ENCODE results near the gene IGFBP2. TPM values are rescaled to one million over a fixed set of nuclear protein-coding genes. Genes with fewer than 3 reads are reported as not detected.

IGFBP2 gene
- polyA plus RNA-seq, 1 of the 3 experiments (the other 2 are of a cell fraction), result 695 TPM

DNA sequence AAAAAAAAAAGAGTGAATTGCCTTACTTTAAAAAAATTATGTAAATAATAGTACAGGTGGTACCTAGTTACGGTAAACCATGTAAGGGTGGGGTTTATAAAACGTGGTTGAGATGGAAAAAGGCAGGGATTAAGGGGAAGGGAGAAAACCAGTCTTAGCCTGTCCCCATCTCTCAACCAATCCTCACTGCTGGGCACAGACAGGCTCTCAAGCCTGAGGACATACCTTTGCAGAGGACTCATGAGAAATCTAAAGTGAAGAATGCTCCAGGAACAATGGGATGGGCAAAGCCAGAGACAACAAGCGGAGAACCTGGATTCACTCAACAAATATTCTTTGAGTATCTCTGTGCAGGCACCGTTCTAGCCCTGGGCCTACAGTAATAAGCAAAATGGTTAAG is 3.4 kb upstream of the IGFBP2 start:
- Histone ChIP-seq H2AFZ (ENCODE audit: low read depth) (no peak overlapping the region), H3K9me2 (no peaks in the 10 kb centered on the region), H3K9ac (no peak overlapping the region), H3K4me1 (ENCODE audit: control insufficient read depth in 1 of 2, insufficient read depth in 2 of 2, low read depth in 1 of 2, low read length in 1 of 2) (peaks cover 4 to 5% of the 10 kb centered on the region in 2 experiments; a peak in 2 of 4 replicates), H3K27ac (ENCODE audit: low read depth in 2 of 2, low read length in 1 of 2) (no peak overlapping the region), H3K4me2 (no peak overlapping the region), H4K20me1 (ENCODE audit: insufficient read depth) (no peaks in the 10 kb centered on the region), H3K36me3 (replicated peaks in 1 of 2; ENCODE audit: control insufficient read depth in 1 of 2, insufficient read depth in 2 of 2, low read length in 1 of 2) (no peaks in the 10 kb centered on the region), H3K9me3 (no peaks in the 10 kb centered on the region), H3K79me2 (ENCODE audit: insufficient read depth) (peaks cover 12% of the 10 kb centered on the region), H3K4me3 (ENCODE audit: low read depth in 2 of 2, low read length in 1 of 2) (no peak overlapping the region), H3F3A (replicated peaks; ENCODE audit: insufficient read depth) (peaks cover 3% of the 10 kb centered on the region), H3K27me3 (ENCODE audit: insufficient read depth) (no peaks in the 10 kb centered on the region)
- POLR2A ChIA-PET, result interaction anchor here (1.1 to 1.2 kb wide), 2 partner anchors 9 to 10 kb away, joined by 3 read pairs; no protein-coding TSS in a partner anchor
- no peak for DNase-seq
- 90% methylated on average over 4 of the region's 4 CpGs for WGBS (ENCODE audit: low lambda C conversion rate)
- CTCF ChIA-PET, result interaction anchor here (8.1 kb wide), 1 partner anchor 112 kb away, joined by 82 read pairs; no protein-coding TSS in a partner anchor
- TF ChIP-seq MXI1 (IDR thresholded peaks at IDR 0.05; ENCODE audit: low read depth, low read length) (no peak), GATA2 (CRISPR knock-in tag; IDR thresholded peaks at IDR 0.05) (no peak), RCOR1 (IDR thresholded peaks at IDR 0.05; ENCODE audit: low read length) (no peak), NFIC (IDR thresholded peaks at IDR 0.05; ENCODE audit: borderline replicate concordance) (no peak), CHD2 (IDR thresholded peaks at IDR 0.05; ENCODE audit: low read length, partially characterized antibody) (no peak), NRF1 (IDR thresholded peaks at IDR 0.05; ENCODE audit: low read depth, low read length) (no peak), FOSL2 (IDR thresholded peaks at IDR 0.05; ENCODE audit: borderline replicate concordance, low read depth) (no peak), FOXJ3 (CRISPR knock-in tag; IDR thresholded peaks at IDR 0.05) (no peak), TAF1 (IDR thresholded peaks at IDR 0.05; ENCODE audit: borderline replicate concordance, low read depth, low read length) (no peak), TEAD4 (IDR thresholded peaks at IDR 0.05; ENCODE audit: borderline replicate concordance, insufficient read depth) (no peak), RFX5 (IDR thresholded peaks at IDR 0.05; ENCODE audit: low read length) (no peak)
- TF ChIP-seq, protein P1, sequence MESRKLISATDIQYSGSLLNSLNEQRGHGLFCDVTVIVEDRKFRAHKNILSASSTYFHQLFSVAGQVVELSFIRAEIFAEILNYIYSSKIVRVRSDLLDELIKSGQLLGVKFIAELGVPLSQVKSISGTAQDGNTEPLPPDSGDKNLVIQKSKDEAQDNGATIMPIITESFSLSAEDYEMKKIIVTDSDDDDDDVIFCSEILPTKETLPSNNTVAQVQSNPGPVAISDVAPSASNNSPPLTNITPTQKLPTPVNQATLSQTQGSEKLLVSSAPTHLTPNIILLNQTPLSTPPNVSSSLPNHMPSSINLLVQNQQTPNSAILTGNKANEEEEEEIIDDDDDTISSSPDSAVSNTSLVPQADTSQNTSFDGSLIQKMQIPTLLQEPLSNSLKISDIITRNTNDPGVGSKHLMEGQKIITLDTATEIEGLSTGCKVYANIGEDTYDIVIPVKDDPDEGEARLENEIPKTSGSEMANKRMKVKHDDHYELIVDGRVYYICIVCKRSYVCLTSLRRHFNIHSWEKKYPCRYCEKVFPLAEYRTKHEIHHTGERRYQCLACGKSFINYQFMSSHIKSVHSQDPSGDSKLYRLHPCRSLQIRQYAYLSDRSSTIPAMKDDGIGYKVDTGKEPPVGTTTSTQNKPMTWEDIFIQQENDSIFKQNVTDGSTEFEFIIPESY (IDR thresholded peaks at IDR 0.05; ENCODE audit: borderline replicate concordance, low read depth), result no peak
- TF ChIP-seq, protein P2, sequence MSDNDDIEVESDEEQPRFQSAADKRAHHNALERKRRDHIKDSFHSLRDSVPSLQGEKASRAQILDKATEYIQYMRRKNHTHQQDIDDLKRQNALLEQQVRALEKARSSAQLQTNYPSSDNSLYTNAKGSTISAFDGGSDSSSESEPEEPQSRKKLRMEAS (IDR thresholded peaks at IDR 0.05; ENCODE audit: low read depth), result no peak

DNA sequence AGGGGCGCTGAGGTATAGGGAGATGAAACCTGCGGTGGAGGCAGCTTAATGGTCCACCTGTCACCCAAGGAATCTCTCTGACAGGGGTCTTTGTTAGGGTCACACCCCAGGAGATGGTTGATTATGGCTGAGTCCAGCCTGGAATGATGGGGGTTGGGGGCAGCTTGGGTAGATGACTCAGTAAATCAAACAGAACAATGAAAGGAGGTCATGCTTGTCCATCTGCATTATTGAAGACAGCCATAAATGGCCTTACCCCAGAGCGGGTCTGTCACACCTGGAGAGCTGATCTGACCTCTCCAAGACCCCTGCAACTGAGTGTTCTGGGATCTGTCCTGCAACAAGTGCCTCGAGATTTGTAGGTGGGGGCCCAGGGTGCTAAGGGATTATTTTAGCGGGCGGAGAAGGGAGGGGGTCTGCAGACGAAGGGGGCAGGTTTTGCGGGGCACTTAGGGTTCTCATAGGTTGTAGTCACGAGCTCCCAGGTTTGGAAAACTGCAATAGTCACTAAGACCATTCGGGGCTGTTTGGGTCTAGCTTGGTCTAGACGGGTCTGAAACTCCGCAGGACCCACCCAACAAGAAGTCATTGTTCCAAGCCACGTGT is 771 bp upstream of the IGFBP2 start:
- Histone ChIP-seq H3K27me3 (ENCODE audit: insufficient read depth) (no peaks in the 10 kb centered on the region), H3K9me2 (no peaks in the 10 kb centered on the region), H3K4me3 (ENCODE audit: low read depth in 2 of 2, low read length in 1 of 2) (peak overlapping the region; percentile 55 to 86), H2AFZ (ENCODE audit: low read depth) (no peak overlapping the region), H4K20me1 (ENCODE audit: insufficient read depth) (no peaks in the 10 kb centered on the region), H3K9ac (no peak overlapping the region; the same call in 1 of the 2 replicates), H3K79me2 (ENCODE audit: insufficient read depth) (peaks cover 36% of the 10 kb centered on the region), H3K4me2 (peak overlapping the region; percentile 88), H3K27ac (ENCODE audit: low read depth in 2 of 2, low read length in 1 of 2) (peak overlapping the region in 1 of 2 experiments; percentile 72; a peak in 1 of 4 replicates), H3K9me3 (no peaks in the 10 kb centered on the region), H3K36me3 (replicated peaks in 1 of 2; ENCODE audit: control insufficient read depth in 1 of 2, insufficient read depth in 2 of 2, low read length in 1 of 2) (peaks cover 0 to 2% of the 10 kb centered on the region in 2 experiments), H3F3A (replicated peaks; ENCODE audit: insufficient read depth) (peaks cover 3% of the 10 kb centered on the region), H3K4me1 (ENCODE audit: control insufficient read depth in 1 of 2, insufficient read depth in 2 of 2, low read depth in 1 of 2, low read length in 1 of 2) (peaks cover 10 to 26% of the 10 kb centered on the region in 2 experiments; a peak in 2 of 4 replicates)
- TF ChIP-seq, protein P3, sequence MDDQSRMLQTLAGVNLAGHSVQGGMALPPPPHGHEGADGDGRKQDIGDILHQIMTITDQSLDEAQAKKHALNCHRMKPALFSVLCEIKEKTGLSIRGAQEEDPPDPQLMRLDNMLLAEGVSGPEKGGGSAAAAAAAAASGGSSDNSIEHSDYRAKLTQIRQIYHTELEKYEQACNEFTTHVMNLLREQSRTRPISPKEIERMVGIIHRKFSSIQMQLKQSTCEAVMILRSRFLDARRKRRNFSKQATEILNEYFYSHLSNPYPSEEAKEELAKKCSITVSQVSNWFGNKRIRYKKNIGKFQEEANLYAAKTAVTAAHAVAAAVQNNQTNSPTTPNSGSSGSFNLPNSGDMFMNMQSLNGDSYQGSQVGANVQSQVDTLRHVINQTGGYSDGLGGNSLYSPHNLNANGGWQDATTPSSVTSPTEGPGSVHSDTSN (IDR thresholded peaks at IDR 0.05), result no peak
- TF ChIP-seq, protein P2 (IDR thresholded peaks at IDR 0.05; ENCODE audit: low read depth), result no peak
- TF ChIP-seq NFIC (IDR thresholded peaks at IDR 0.05; ENCODE audit: borderline replicate concordance) (no peak), TEAD4 (IDR thresholded peaks at IDR 0.05; ENCODE audit: borderline replicate concordance, insufficient read depth) (no peak), TCF12 (IDR thresholded peaks at IDR 0.05) (no peak), FOSL2 (IDR thresholded peaks at IDR 0.05; ENCODE audit: borderline replicate concordance, low read depth) (no peak)
- TF ChIP-seq, protein P1 (IDR thresholded peaks at IDR 0.05; ENCODE audit: borderline replicate concordance, low read depth), result no peak
- DNase-seq, result no peak
- ChIA-PET POLR2A (interaction anchor here (0.6 to 1.0 kb wide), 2 partner anchors 35 to 1097 kb away, joined by 3 to 4 read pairs; no protein-coding TSS in a partner anchor), CTCF (interaction anchor here (0.6 to 8.1 kb wide), 6 partner anchors 12 to 115 kb away, joined by 3 to 82 read pairs (median 4); no protein-coding TSS in a partner anchor)
- 79% methylated on average over 12 of the region's 13 CpGs for WGBS (ENCODE audit: low lambda C conversion rate)
